ENCODE data around the gene PNMA6E.
A peak's percentile ranks its signal among the peaks of the same experiment; 100 is the strongest.
"Not testable (repeated sequence)": the region's sequence is repeated elsewhere in the genome, so short reads cannot be mapped to it uniquely, and the experiment has no call there.

PNMA6E gene

GRCh38 chrX:153408221-153408721, 7.1 kb upstream of the PNMA6E start:
- no peak for DNase-seq (ENCODE audit: low read depth)

GRCh38 chrX:153407736-153408135, 6.6 kb upstream of the PNMA6E start:
- no peak for DNase-seq (ENCODE audit: low read depth)

- DNase-seq (ENCODE audit: low read depth) = no peak
These were observed 5.8 kb upstream of the PNMA6E start for GRCh38 chrX:153406903-153407302.

GRCh38 chrX:153406011-153406410, 4.9 kb upstream of the PNMA6E start:
- DNase-seq (ENCODE audit: low read depth) = no peak

- no peak for DNase-seq (ENCODE audit: low read depth)
These were observed 4.3 kb upstream of the PNMA6E start for GRCh38 chrX:153405426-153405825.

GRCh38 chrX:153404333-153404732, 3.2 kb upstream of the PNMA6E start:
- DNase-seq (ENCODE audit: low read depth) = not testable (repeated sequence)

- peak; percentile 7 for DNase-seq (ENCODE audit: low read depth)
These were observed 711 bp downstream of the PNMA6E start for GRCh38 chrX:153400146-153401132.

GRCh38 chrX:153398275-153398960, 2.7 kb downstream of the PNMA6E start:
- DNase-seq (ENCODE audit: low read depth) = no peak

GRCh38 chrX:153397256-153397960, 3.7 kb downstream of the PNMA6E start:
- no peak for DNase-seq (ENCODE audit: low read depth)

- no peak for DNase-seq (ENCODE audit: low read depth)
These were observed 4.6 kb downstream of the PNMA6E start for GRCh38 chrX:153396320-153397195.

- DNase-seq (ENCODE audit: low read depth) = no peak
These were observed 5.4 kb downstream of the PNMA6E start for GRCh38 chrX:153395613-153396319.

GRCh38 chrX:153394612-153395011, 6.5 kb downstream of the PNMA6E start:
- no peak for DNase-seq (ENCODE audit: low read depth)

- no peak for DNase-seq (ENCODE audit: low read depth)
These were observed 8.4 kb downstream of the PNMA6E start for GRCh38 chrX:153392642-153393321.

GRCh38 chrX:153389460-153389768, 11.7 kb downstream of the PNMA6E start:
- not testable (repeated sequence) for DNase-seq (ENCODE audit: low read depth)

GRCh38 chrX:153388722-153389459, 12.3 kb downstream of the PNMA6E start:
- no peak for DNase-seq (ENCODE audit: low read depth)

- no peak for DNase-seq (ENCODE audit: low read depth)
These were observed 13.0 kb downstream of the PNMA6E start for GRCh38 chrX:153387987-153388721.

GRCh38 chrX:153387345-153387744, 13.8 kb downstream of the PNMA6E start:
- no peak for DNase-seq (ENCODE audit: low read depth)

- no peak for DNase-seq (ENCODE audit: low read depth)
These were observed 15.1 kb downstream of the PNMA6E start for GRCh38 chrX:153386097-153386496.

GRCh38 chrX:153384973-153385372, 16.2 kb downstream of the PNMA6E start:
- DNase-seq (ENCODE audit: low read depth) = not testable (repeated sequence)

All from stimulated activated CD8-positive, alpha-beta memory T cell treated with anti-CD3 and anti-CD28 coated beads, Interleukin-15, amount 100 ng/mL, for 24 hours (primary cell).